Measurements from ENCODE around the gene PUS10.

DNA sequence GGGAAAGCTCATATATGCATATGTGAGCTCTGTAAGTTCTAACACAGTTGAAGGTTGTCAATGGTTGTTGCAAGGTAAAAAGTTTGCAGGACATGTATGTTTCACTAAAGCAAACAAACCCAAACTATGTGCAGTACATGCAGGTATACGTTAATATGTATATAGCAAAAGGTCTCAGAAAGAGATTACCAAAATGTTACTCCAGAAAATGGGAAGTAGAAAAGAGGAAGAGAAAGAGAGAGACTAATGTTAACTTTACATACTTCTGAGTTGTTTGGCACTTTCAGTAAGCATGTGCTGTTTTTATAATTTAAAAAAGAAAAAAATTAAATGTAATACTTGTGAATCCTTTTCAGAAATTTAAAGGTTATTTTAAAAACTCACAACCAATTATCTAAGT, 33.3 kb downstream of the PUS10 start:
- TF ChIP-seq, protein P1, sequence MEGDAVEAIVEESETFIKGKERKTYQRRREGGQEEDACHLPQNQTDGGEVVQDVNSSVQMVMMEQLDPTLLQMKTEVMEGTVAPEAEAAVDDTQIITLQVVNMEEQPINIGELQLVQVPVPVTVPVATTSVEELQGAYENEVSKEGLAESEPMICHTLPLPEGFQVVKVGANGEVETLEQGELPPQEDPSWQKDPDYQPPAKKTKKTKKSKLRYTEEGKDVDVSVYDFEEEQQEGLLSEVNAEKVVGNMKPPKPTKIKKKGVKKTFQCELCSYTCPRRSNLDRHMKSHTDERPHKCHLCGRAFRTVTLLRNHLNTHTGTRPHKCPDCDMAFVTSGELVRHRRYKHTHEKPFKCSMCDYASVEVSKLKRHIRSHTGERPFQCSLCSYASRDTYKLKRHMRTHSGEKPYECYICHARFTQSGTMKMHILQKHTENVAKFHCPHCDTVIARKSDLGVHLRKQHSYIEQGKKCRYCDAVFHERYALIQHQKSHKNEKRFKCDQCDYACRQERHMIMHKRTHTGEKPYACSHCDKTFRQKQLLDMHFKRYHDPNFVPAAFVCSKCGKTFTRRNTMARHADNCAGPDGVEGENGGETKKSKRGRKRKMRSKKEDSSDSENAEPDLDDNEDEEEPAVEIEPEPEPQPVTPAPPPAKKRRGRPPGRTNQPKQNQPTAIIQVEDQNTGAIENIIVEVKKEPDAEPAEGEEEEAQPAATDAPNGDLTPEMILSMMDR (IDR thresholded peaks at IDR 0.05; ENCODE audit: control extremely low read depth in 1 of 3, insufficient read depth in 1 of 3, low read depth in 1 of 3, low read length in 3 of 3), result no peak
- TF ChIP-seq CBX8 (IDR thresholded peaks at IDR 0.05; ENCODE audit: borderline replicate concordance, low read depth, low read length) (no peak), POLR2AphosphoS5 (IDR thresholded peaks at IDR 0.05; ENCODE audit: low read depth, low read length) (no peak), CREB1 (IDR thresholded peaks at IDR 0.05) (no peak), SUZ12 (IDR thresholded peaks at IDR 0.05; ENCODE audit: low read length) (no peak), ZNF274 (IDR thresholded peaks at IDR 0.05; ENCODE audit: borderline replicate concordance, extremely low read depth, low read length) (no peak), POLR2A (IDR thresholded peaks at IDR 0.05; ENCODE audit: control extremely low read depth in 1 of 2, low read depth in 2 of 2, low read length in 2 of 2) (no peak), MAFK (IDR thresholded peaks at IDR 0.05; ENCODE audit: low read depth, low read length) (no peak), KDM1A (IDR thresholded peaks at IDR 0.05; ENCODE audit: borderline replicate concordance, low read length) (no peak), JUND (IDR thresholded peaks at IDR 0.05; ENCODE audit: low read length) (no peak), HDAC2 (IDR thresholded peaks at IDR 0.05; ENCODE audit: borderline replicate concordance in 1 of 2, low read depth in 2 of 2, low read length in 2 of 2) (no peak), PHF8 (conservative IDR thresholded peaks at IDR 0.05; ENCODE audit: low read depth, low read length) (no peak), TEAD4 (IDR thresholded peaks at IDR 0.05; ENCODE audit: low read depth, low read length) (no peak)
- TF ChIP-seq, protein P2, sequence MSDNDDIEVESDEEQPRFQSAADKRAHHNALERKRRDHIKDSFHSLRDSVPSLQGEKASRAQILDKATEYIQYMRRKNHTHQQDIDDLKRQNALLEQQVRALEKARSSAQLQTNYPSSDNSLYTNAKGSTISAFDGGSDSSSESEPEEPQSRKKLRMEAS (IDR thresholded peaks at IDR 0.05), result no peak
